ENCODE results near the gene NR6A1. TPM values are rescaled to one million over a fixed set of nuclear protein-coding genes. Genes with fewer than 3 reads are reported as not detected.

Gene NR6A1
- total RNA-seq, 1 donor from 2014 or later, result 1.2 TPM

- TF ChIP-seq CTCF (IDR thresholded peaks at IDR 0.05), result no peak
- no peaks in the 10 kb centered on the region for H3K9me3 ChIP-seq
- intact Hi-C loops (cut with DNase I), result no loop called here
- H3K36me3 ChIP-seq, result no peaks in the 10 kb centered on the region
- no peaks in the 10 kb centered on the region for H3K27me3 ChIP-seq
- H3K27ac ChIP-seq, result no peak overlapping the region
- DNase-seq (ENCODE audit: extremely low spot score in 2 of 2), result no peak
- peaks cover 48% of the 10 kb centered on the region for H3K4me1 ChIP-seq
- no peak overlapping the region for H3K4me3 ChIP-seq
Measured at GRCh38 chr9:124801356-124801755, 30.2 kb upstream of the NR6A1 start.

- Histone ChIP-seq H3K4me3 (no peak overlapping the region), H3K27ac (no peak overlapping the region), H3K9me3 (no peaks in the 10 kb centered on the region), H3K27me3 (no peaks in the 10 kb centered on the region), H3K36me3 (no peaks in the 10 kb centered on the region), H3K4me1 (peaks cover 48% of the 10 kb centered on the region)
- DNase-seq (ENCODE audit: extremely low spot score in 2 of 2), result no peak
- TF ChIP-seq POLR2AphosphoS5 (IDR thresholded peaks at IDR 0.05; ENCODE audit: insufficient read depth in 1 of 2, low read depth in 1 of 2), result no peak
- no peak for TF ChIP-seq POLR2A (IDR thresholded peaks at IDR 0.05)
- TF ChIP-seq CTCF (IDR thresholded peaks at IDR 0.05), result no peak
- intact Hi-C loops (cut with DNase I), result no loop called here
Measured at GRCh38 chr9:124800306-124801259, 29.5 kb upstream of the NR6A1 start.

GRCh38 chr9:124799274-124800006, 28.3 kb upstream of the NR6A1 start:
- Histone ChIP-seq H3K27me3 (no peaks in the 10 kb centered on the region), H3K4me3 (no peak overlapping the region), H3K4me1 (peaks cover 48% of the 10 kb centered on the region), H3K9me3 (no peaks in the 10 kb centered on the region), H3K27ac (no peak overlapping the region), H3K36me3 (no peaks in the 10 kb centered on the region)
- no peak for DNase-seq (ENCODE audit: extremely low spot score in 2 of 2)
- intact Hi-C loops (cut with DNase I), result no loop called here
- TF ChIP-seq POLR2A (IDR thresholded peaks at IDR 0.05) (no peak), POLR2AphosphoS5 (IDR thresholded peaks at IDR 0.05; ENCODE audit: insufficient read depth in 1 of 2, low read depth in 1 of 2) (no peak), CTCF (IDR thresholded peaks at IDR 0.05) (no peak)

- H3K4me1 ChIP-seq, result peaks cover 65% of the 10 kb centered on the region
- H3K27ac ChIP-seq, result peak overlapping the region; percentile 27
- H3K27me3 ChIP-seq, result no peaks in the 10 kb centered on the region
- no peaks in the 10 kb centered on the region for H3K36me3 ChIP-seq
- DNase-seq (ENCODE audit: extremely low spot score in 2 of 2), result no peak
- intact Hi-C loops (cut with DNase I), result no loop called here
- no peaks in the 10 kb centered on the region for H3K9me3 ChIP-seq
- TF ChIP-seq POLR2AphosphoS5 (IDR thresholded peaks at IDR 0.05; ENCODE audit: insufficient read depth in 1 of 2, low read depth in 1 of 2) (no peak), CTCF (IDR thresholded peaks at IDR 0.05) (no peak), POLR2A (IDR thresholded peaks at IDR 0.05) (no peak)
- H3K4me3 ChIP-seq, result no peak overlapping the region
Measured at GRCh38 chr9:124797343-124798103, 26.4 kb upstream of the NR6A1 start.
